NCI-H2107 treated with DMSO at 0.1 percent for 48 hours (cell line): ENCODE data around the gene CXCL16.

Experiments used
- DNase-seq: peaks from one replicate; lab custom pipeline; 2025; ENCODE audit not compliant: unreplicated experiment; lab: John Stamatoyannopoulos, UW

CXCL16 gene

GRCh38 chr17:4739122-4740024 is at the start of gene CXCL16, which contains the start of gene ZMYND15:
TSS of gene CXCL16 (minus strand) at chr17:4739928. CDS start at chr17:4739339, 589 bp downstream.
TSS of gene ZMYND15 (plus strand) at chr17:4739833. CDS start at chr17:4740549, 716 bp downstream.
- DNase-seq = no peak

- DNase-seq = no peak
Measured at GRCh38 chr17:4788807-4789700, 49.3 kb upstream of the CXCL16 start, which contains the start of gene GLTPD2. TSS of gene GLTPD2 (plus strand) at chr17:4788964. CDS start at chr17:4789012, 48 bp downstream.

- no peak for DNase-seq
Measured at GRCh38 chr17:4788159-4788806, 48.6 kb upstream of the CXCL16 start.

GRCh38 chr17:4786516-4786915 is 46.8 kb upstream of the CXCL16 start:
- DNase-seq = no peak

- no peak for DNase-seq
Measured at GRCh38 chr17:4786106-4786511, 46.4 kb upstream of the CXCL16 start, which contains the start of gene VMO1. TSS of gene VMO1 (minus strand) at chr17:4786364. CDS start at chr17:4786352, 12 bp downstream.

GRCh38 chr17:4785311-4786105 is 45.8 kb upstream of the CXCL16 start:
- no peak for DNase-seq

GRCh38 chr17:4782652-4783051 is 42.9 kb upstream of the CXCL16 start:
- no peak for DNase-seq

GRCh38 chr17:4780325-4780955 is 40.7 kb upstream of the CXCL16 start:
- no peak for DNase-seq

GRCh38 chr17:4777969-4778760 is 38.4 kb upstream of the CXCL16 start:
- no peak for DNase-seq

- no peak for DNase-seq
Measured at GRCh38 chr17:4772235-4772613, 32.5 kb upstream of the CXCL16 start.

- no peak for DNase-seq
Measured at GRCh38 chr17:4771519-4772234, 31.9 kb upstream of the CXCL16 start, which contains the start of gene TM4SF5. TSS of gene TM4SF5 (plus strand) at chr17:4771886. CDS start at chr17:4771923, 37 bp downstream.

GRCh38 chr17:4769628-4770027 is 29.9 kb upstream of the CXCL16 start:
- DNase-seq = no peak

GRCh38 chr17:4768298-4768697 is 28.6 kb upstream of the CXCL16 start:
- no peak for DNase-seq

GRCh38 chr17:4766723-4767122 is 27.0 kb upstream of the CXCL16 start:
- no peak for DNase-seq

- DNase-seq = no peak
Measured at GRCh38 chr17:4766201-4766600, 26.5 kb upstream of the CXCL16 start.

GRCh38 chr17:4764595-4764994 is 24.9 kb upstream of the CXCL16 start:
- no peak for DNase-seq

- no peak for DNase-seq
Measured at GRCh38 chr17:4759776-4760236, 20.1 kb upstream of the CXCL16 start.

GRCh38 chr17:4753392-4753791 is 13.7 kb upstream of the CXCL16 start:
- DNase-seq = no peak
